Breast epithelium (tissue), 4 donors: ENCODE data around the gene GSTA1. TPM values are rescaled to one million over a fixed set of nuclear protein-coding genes. Genes with fewer than 3 reads are reported as not detected.
A peak's percentile ranks its signal among the peaks of the same experiment; 100 is the strongest.
"Not testable (repeated sequence)": the region's sequence is repeated elsewhere in the genome, so short reads cannot be mapped to it uniquely, and the experiment has no call there.

Source experiments
- DNase-seq, 2 donors: peaks; one replicate each; pipeline ENCODE4 v3.0.0-alpha.2; 2019; ENCODE audit warnings: low spot score in 2 of 2
- H3K27ac ChIP-seq, 2 donors: fragments of 200-600 bp; sonication (generic) in 1 of 2; one replicate each; pipeline ENCODE4 v1.5.1; 2016 to 2019; ENCODE audit warnings: mild to moderate bottlenecking in 1 of 2
- H3K27me3 ChIP-seq, 2 donors: fragments of 200-600 bp; sonication (generic) in 1 of 2; one replicate each; pipeline versions ENCODE4 v1.5.1 to v1.6.0; 2017 to 2019; ENCODE audit warnings: control low read depth in 1 of 2, mild to moderate bottlenecking in 1 of 2
- H3K36me3 ChIP-seq: fragments of 200-600 bp; one replicate; pipeline ENCODE4 v1.5.1; 2019
- H3K4me1 ChIP-seq, 2 donors: fragments of 200-600 bp; sonication (generic); one replicate each; pipeline ENCODE4 v1.5.1; 2016 to 2019; ENCODE audit warnings: control low read depth in 1 of 2
- H3K4me3 ChIP-seq, 3 donors: fragments of 200-600 bp; sonication (generic); 1 replicate in 2 of 3; 2 replicates in 1 of 3; pipeline ENCODE4 v1.5.1; 2016 to 2019; ENCODE audit warnings: mild to moderate bottlenecking in 3 of 3, moderate library complexity in 2 of 3
- H3K9me3 ChIP-seq, 2 donors: fragments of 200-600 bp; sonication (generic) in 1 of 2; one replicate each; pipeline ENCODE4 v1.5.1; 2016 to 2019; ENCODE audit warnings: control low read depth in 1 of 2
- POLR2A ChIP-seq: fragments of 450-650 bp; IDR thresholded peaks from one replicate; pipeline ENCODE4 v1.6.1; 2016; ENCODE audit warnings: antibody characterized with exemption, mild to moderate bottlenecking, moderate library complexity
- POLR2AphosphoS5 ChIP-seq, 3 donors: sonication (generic); formaldehyde crosslinking; IDR thresholded peaks; one replicate each; pipeline ENCODE4 v1.6.1; 2017; ENCODE audit warnings: antibody characterized with exemption in 3 of 3
- intact Hi-C: fragments of 100-400 bp; cut with DNase I; formaldehyde crosslinking; loops from one replicate; pipeline ENCODE4 v1.15.1; 2023; ENCODE audit warnings: low total_unique reads
- total RNA-seq, 3 donors: library from RNA; depleted of rRNA; stranded (reverse); fragments of >200 nt; gene quantifications; one replicate each; pipeline ENCODE4 v1.1.0, GENCODE V29; 2016
- TF ChIP-seq, protein P1 (sequence below), 3 donors: fragments of 450-650 bp; IDR thresholded peaks; one replicate each; pipeline ENCODE4 v1.5.1; 2016 to 2017; ENCODE audit warnings: antibody characterized with exemption in 3 of 3, mild to moderate bottlenecking in 3 of 3, moderate library complexity in 3 of 3

GSTA1 gene
- total RNA-seq, 3 donors from 2014 or later = 0.88 to 2.0 TPM; not detected in 1

DNA sequence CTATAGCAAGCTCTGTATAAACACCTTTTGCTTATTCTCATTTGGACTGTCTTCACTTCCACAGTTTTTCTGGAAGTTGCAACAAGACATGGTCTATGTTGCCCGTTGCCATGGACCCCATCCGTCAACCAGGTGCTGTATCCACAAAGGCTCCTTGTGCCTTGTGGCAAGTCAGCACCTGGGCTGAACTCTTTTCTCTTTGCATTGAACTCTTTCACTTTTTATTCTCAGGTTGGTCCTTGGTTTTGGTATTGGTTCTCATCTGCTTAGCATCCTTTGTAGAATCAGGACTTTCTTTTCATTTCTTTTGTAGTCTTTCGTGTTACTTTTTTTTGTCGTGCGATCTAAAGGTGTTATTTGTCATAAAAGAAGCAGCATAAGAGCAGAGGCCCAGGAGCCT lies 5.0 kb upstream of the GSTA1 start:
- no peaks in the 10 kb centered on the region for H3K27me3 ChIP-seq
- H3K36me3 ChIP-seq = no peaks in the 10 kb centered on the region
- no peaks in the 10 kb centered on the region for H3K4me1 ChIP-seq
- no peak for DNase-seq
- intact Hi-C loops = no loop called here
- no peak overlapping the region for H3K4me3 ChIP-seq
- no peaks in the 10 kb centered on the region for H3K9me3 ChIP-seq
- no peak for TF ChIP-seq POLR2AphosphoS5 (IDR thresholded peaks at IDR 0.05)
- TF ChIP-seq, protein P1, sequence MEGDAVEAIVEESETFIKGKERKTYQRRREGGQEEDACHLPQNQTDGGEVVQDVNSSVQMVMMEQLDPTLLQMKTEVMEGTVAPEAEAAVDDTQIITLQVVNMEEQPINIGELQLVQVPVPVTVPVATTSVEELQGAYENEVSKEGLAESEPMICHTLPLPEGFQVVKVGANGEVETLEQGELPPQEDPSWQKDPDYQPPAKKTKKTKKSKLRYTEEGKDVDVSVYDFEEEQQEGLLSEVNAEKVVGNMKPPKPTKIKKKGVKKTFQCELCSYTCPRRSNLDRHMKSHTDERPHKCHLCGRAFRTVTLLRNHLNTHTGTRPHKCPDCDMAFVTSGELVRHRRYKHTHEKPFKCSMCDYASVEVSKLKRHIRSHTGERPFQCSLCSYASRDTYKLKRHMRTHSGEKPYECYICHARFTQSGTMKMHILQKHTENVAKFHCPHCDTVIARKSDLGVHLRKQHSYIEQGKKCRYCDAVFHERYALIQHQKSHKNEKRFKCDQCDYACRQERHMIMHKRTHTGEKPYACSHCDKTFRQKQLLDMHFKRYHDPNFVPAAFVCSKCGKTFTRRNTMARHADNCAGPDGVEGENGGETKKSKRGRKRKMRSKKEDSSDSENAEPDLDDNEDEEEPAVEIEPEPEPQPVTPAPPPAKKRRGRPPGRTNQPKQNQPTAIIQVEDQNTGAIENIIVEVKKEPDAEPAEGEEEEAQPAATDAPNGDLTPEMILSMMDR (IDR thresholded peaks at IDR 0.05) = no peak
- TF ChIP-seq POLR2A = no peak
- no peak overlapping the region for H3K27ac ChIP-seq

DNA sequence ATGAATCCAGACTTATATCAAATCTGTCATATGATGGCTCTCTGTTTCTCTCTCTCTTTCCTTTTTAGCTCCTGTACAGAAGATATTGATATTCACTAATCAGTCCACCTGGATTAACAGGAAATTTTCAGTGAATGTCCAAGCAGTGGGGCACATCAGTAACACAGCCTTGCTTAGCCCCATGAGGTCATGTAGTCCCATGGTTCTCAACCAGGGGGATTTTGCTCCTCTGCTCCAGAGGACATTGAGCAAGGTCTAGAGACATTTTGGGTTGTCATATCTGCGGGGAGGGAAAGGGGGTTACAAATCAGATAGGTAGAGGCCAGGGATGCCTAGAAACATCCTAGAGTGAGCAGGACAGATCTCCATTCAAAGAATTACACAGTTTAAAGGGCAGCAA lies 810 bp downstream of the GSTA1 start:
- intact Hi-C loops = no loop called here
- Histone ChIP-seq H3K4me3 (no peak overlapping the region), H3K9me3 (no peaks in the 10 kb centered on the region), H3K27me3 (no peaks in the 10 kb centered on the region), H3K27ac (no peak overlapping the region), H3K4me1 (no peaks in the 10 kb centered on the region), H3K36me3 (no peaks in the 10 kb centered on the region)
- TF ChIP-seq POLR2A = no peak
- TF ChIP-seq, protein P1 (IDR thresholded peaks at IDR 0.05) = no peak
- no peak for TF ChIP-seq POLR2AphosphoS5 (IDR thresholded peaks at IDR 0.05)
- DNase-seq = no peak

DNA sequence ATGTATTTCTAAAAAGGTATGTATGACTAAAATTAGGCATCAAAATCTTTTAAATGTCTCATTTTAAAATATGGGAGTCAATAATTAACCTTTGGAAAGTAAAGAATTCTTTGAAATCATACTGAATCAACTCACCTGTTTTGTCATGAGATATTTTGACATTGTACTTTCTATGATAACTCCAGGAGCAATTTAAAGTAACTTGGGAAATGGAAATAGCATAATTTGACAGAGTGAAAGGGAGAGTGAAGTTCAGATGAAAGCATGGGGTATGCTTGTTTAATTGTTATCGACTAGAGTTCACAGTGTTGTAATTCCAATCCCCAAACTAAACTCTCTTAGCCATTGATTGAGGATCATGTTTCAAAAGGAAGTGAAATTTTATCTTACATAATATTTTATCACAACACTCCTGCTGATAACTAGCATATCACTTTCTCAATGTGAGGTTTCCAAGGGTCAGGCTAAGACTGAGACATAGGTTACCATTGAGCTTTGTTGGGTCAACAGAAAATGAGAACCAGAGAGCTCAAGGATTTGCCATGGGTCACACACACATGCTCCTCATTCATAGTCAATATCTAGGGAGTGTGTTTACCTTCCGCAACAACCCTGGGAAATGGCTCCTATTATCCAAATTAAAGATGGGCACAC lies 2.3 kb downstream of the GSTA1 start:
- Histone ChIP-seq H3K27me3 (no peaks in the 10 kb centered on the region), H3K27ac (no peak overlapping the region), H3K36me3 (no peaks in the 10 kb centered on the region), H3K9me3 (no peaks in the 10 kb centered on the region), H3K4me3 (no peak overlapping the region), H3K4me1 (no peaks in the 10 kb centered on the region)
- DNase-seq = no peak
- no peak for TF ChIP-seq POLR2AphosphoS5 (IDR thresholded peaks at IDR 0.05)
- intact Hi-C loops = no loop called here

DNA sequence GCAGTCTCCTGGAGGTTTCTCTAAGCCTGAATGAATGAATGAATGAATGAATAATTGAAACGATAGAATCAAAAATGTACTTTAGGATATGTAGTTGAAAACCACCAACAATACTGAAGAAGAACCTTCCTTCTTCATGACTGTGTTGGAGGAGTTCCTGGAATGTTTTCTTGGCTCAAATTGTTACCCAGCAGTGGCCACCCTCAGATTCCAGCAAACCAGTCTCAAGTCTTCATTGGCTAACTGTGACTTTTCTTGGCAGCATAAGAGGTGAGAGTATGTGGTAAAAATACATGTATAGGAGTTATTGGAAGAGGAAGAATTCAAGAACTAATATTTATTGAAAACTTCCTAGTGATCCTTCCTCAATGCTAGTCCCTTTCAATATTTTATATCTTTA lies 4.3 kb downstream of the GSTA1 start:
- not testable (repeated sequence) for H3K36me3 ChIP-seq, H3K4me1 ChIP-seq

DNA sequence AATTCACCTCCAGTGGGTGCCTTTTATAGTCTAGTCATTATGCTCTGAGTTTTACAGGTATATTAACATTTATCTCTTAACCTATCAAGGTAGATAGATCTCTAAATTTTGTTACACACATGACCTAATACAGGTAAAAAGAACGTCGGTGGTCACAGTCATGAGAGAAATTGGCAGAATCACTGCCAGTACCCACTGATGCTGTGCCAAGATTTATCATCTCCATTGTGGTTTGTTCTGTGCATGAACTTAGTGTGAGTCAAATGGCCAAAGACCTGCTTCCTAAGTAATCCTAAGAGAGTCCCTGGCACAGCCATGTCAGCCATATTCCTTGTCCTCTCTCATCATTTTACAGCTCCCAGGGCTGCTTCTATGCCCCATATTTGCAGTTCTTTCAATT lies 9.2 kb downstream of the GSTA1 start:
- H3K36me3 ChIP-seq, H3K4me1 ChIP-seq, DNase-seq, intact Hi-C loops, H3K27ac ChIP-seq, H3K4me3 ChIP-seq, H3K9me3 ChIP-seq, H3K27me3 ChIP-seq: not testable (repeated sequence)

More for the DNA sequence above, 4.3 kb downstream of the GSTA1 start:
- H3K9me3 ChIP-seq, H3K27me3 ChIP-seq, intact Hi-C loops, H3K4me3 ChIP-seq, H3K27ac ChIP-seq: not testable (repeated sequence)
- peak in 1 of 2 donors; percentile 22 for DNase-seq

DNA sequence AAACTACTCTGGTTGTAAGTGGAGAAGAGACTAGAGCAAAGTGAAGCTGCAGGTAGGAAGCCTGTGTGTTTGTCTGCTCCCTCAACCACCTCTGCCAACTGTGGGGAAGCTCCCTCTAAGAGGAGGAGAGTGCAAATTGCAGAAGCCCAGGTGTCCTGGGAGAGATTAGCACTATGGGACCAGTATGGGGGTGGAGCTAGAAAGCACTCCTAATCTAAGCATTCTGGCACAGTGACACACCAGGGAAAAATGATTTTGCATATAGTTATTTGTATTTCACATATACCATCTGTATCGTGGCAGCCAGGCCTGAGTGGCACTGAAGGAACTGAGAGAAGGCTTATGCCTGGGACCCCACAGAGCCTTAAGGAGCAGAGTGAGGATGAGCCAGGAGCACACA lies 12.8 kb downstream of the GSTA1 start:
- Histone ChIP-seq H3K27ac (no peak overlapping the region), H3K36me3 (no peaks in the 10 kb centered on the region), H3K4me1 (no peaks in the 10 kb centered on the region), H3K4me3 (no peak overlapping the region), H3K27me3 (no peaks in the 10 kb centered on the region), H3K9me3 (peaks cover 0 to 5% of the 10 kb centered on the region in 2 donors)
- no peak for TF ChIP-seq POLR2A
- TF ChIP-seq, protein P1 (IDR thresholded peaks at IDR 0.05) = no peak
- TF ChIP-seq POLR2AphosphoS5 (IDR thresholded peaks at IDR 0.05) = no peak
- intact Hi-C loops = no loop called here
- DNase-seq = no peak

DNA sequence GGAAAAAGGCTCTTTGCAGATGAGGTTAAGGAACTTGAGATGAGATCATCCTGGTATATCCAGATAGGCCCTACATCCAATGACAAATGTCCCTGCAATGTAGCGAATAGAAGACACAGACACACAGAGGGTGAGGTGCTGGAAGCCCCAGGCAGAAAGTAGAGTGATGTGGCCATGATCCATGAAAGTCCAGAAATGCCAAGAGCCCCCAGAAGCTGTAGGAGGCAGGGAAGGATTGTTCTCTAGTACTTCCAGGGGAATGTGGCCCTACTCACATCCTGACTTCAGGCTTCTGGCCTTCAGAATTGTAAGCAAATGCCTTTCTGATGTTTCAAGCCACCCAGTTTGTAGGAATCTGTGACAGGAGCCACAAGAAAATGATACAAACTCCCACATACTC lies 14.0 kb downstream of the GSTA1 start:
- intact Hi-C loops, H3K4me1 ChIP-seq, H3K4me3 ChIP-seq, H3K9me3 ChIP-seq, H3K27ac ChIP-seq, H3K36me3 ChIP-seq, H3K27me3 ChIP-seq, DNase-seq: not testable (repeated sequence)
